NT2/D1 (cell line): ENCODE measurements around the gene STIM2.

Experiments used
- SUZ12 ChIP-seq: IDR thresholded peaks from 2 replicates; pipeline ENCODE4 v1.6.1; 2011; ENCODE audit not compliant: insufficient read length, insufficient read depth; ENCODE audit errors: extremely low read depth
- YY1 ChIP-seq: IDR thresholded peaks from 2 replicates; pipeline ENCODE4 v1.6.1; 2011; ENCODE audit not compliant: insufficient read length, insufficient read depth
- ZNF274 ChIP-seq: IDR thresholded peaks from 2 replicates; pipeline ENCODE4 v1.6.1; 2011; ENCODE audit warnings: mild to moderate bottlenecking, low read depth, low read length

GRCh38 chr4:27057053-27057452 lies 196.4 kb downstream of the STIM2 start:
- TF ChIP-seq YY1: no peak
- TF ChIP-seq ZNF274: no peak
- TF ChIP-seq SUZ12: no peak
